ENCODE measurements around the gene TMEM150B.

The TMEM150B gene

GRCh38 chr19:55325172-55325571 lies at the start of gene TMEM150B:
Gene TMEM150B (minus strand): TSS chr19:55325341. CDS start chr19:55321036, 4,305 bp downstream.
- no peak for DNase-seq

GRCh38 chr19:55373993-55374757 lies 49.0 kb upstream of the TMEM150B start:
- no peak for DNase-seq

- DNase-seq = no peak
Measured at GRCh38 chr19:55373306-55373992, 48.3 kb upstream of the TMEM150B start.

GRCh38 chr19:55372316-55373081 lies 47.4 kb upstream of the TMEM150B start:
- DNase-seq = no peak

GRCh38 chr19:55370305-55370988 lies 45.3 kb upstream of the TMEM150B start, which contains the start of gene IL11:
Gene IL11 (minus strand): TSS chr19:55370463. CDS start chr19:55370310, 153 bp downstream.
- no peak for DNase-seq

GRCh38 chr19:55369653-55370304 lies 44.6 kb upstream of the TMEM150B start:
- no peak for DNase-seq

GRCh38 chr19:55368701-55369563 lies 43.8 kb upstream of the TMEM150B start:
- DNase-seq = no peak

- DNase-seq = no peak
Measured at GRCh38 chr19:55368106-55368505, 43.0 kb upstream of the TMEM150B start.

GRCh38 chr19:55366790-55367189 lies 41.6 kb upstream of the TMEM150B start:
- DNase-seq = no peak

GRCh38 chr19:55365964-55366363 lies 40.8 kb upstream of the TMEM150B start:
- DNase-seq = no peak

- no peak for DNase-seq
Measured at GRCh38 chr19:55365245-55365644, 40.1 kb upstream of the TMEM150B start.

- DNase-seq = no peak
Measured at GRCh38 chr19:55362990-55363716, 38.0 kb upstream of the TMEM150B start, which contains the start of gene GARIN5B. Gene GARIN5B (minus strand): TSS chr19:55363260. CDS start chr19:55363066, 194 bp downstream.

GRCh38 chr19:55362174-55362989 lies 37.2 kb upstream of the TMEM150B start:
- DNase-seq = no peak

GRCh38 chr19:55360902-55361301 lies 35.8 kb upstream of the TMEM150B start:
- no peak for DNase-seq

- DNase-seq = no peak
Measured at GRCh38 chr19:55358943-55359908, 34.1 kb upstream of the TMEM150B start.

GRCh38 chr19:55358493-55358892 lies 33.4 kb upstream of the TMEM150B start:
- DNase-seq = no peak

GRCh38 chr19:55355213-55355821 lies 30.2 kb upstream of the TMEM150B start:
- no peak for DNase-seq

GRCh38 chr19:55354698-55355212 lies 29.6 kb upstream of the TMEM150B start, which contains the start of gene COX6B2:
Gene COX6B2 (minus strand): TSS chr19:55354719. CDS start chr19:55354521, 198 bp downstream.
- DNase-seq = no peak

Data from CD4-positive, alpha-beta T cell treated with Interleukin-21 for 1 hour (primary cell).